Glutamatergic neuron (in vitro differentiated cells): ENCODE results near the gene SPINK14. TPM values are rescaled to one million over a fixed set of nuclear protein-coding genes. Genes with fewer than 3 reads are reported as not detected.

Source experiments
- DNase-seq: peaks from one replicate; pipeline ENCODE4 v3.0.0; 2022
- H3K27ac Mint-ChIP-seq: one replicate; pipeline ENCODE4 v1.8.0; 2020; ENCODE audit warnings: mild to moderate bottlenecking, mixed read lengths, inconsistent platforms; ENCODE audit not compliant: unreplicated experiment
- H3K27me3 Mint-ChIP-seq: one replicate; pipeline ENCODE4 v1.8.0; 2020; ENCODE audit warnings: mild to moderate bottlenecking, moderate library complexity, mixed read lengths, inconsistent platforms; ENCODE audit not compliant: unreplicated experiment
- H3K36me3 Mint-ChIP-seq: one replicate; pipeline ENCODE4 v1.8.0; 2020; ENCODE audit warnings: mild to moderate bottlenecking, mixed read lengths, inconsistent platforms; ENCODE audit not compliant: unreplicated experiment
- H3K4me1 Mint-ChIP-seq: one replicate; pipeline ENCODE4 v1.8.0; 2020; ENCODE audit warnings: mild to moderate bottlenecking, low read depth, mixed read lengths, inconsistent platforms; ENCODE audit not compliant: unreplicated experiment
- H3K4me3 Mint-ChIP-seq: one replicate; pipeline ENCODE4 v1.8.0; 2020; ENCODE audit warnings: mild to moderate bottlenecking, mixed read lengths, inconsistent platforms; ENCODE audit not compliant: unreplicated experiment
- H3K9me3 Mint-ChIP-seq: one replicate; pipeline ENCODE4 v1.8.0; 2020; ENCODE audit warnings: mild to moderate bottlenecking, moderate library complexity, mixed read lengths, inconsistent platforms; ENCODE audit not compliant: unreplicated experiment
- long read RNA-seq: library from polyadenylated mRNA; unstranded; transcript quantifications from one replicate; pipeline ENCODE4 v2.0.0, GENCODE V29; 2020; ENCODE audit not compliant: unreplicated experiment
- total RNA-seq: library from RNA; stranded (reverse); fragmentation: NEBNext Ultra II Directional; extraction: Animal tissue kit (Norgen Biotek cat#: 25700); gene quantifications from one replicate; pipeline ENCODE4 v1.2.1, GENCODE V29; 2021; ENCODE audit not compliant: unreplicated experiment
- TF ChIP-seq, protein P1 (sequence below): fragments of 200-600 bp; sonication (generic); IDR thresholded peaks from one replicate; pipeline ENCODE4 v1.5.0; 2021; ENCODE audit not compliant: partially characterized antibody, unreplicated experiment

The SPINK14 gene, protein sequence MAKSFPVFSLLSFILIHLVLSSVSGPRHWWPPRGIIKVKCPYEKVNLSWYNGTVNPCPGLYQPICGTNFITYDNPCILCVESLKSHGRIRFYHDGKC
- total RNA-seq, result not detected
- long read RNA-seq, result 0 reads

DNA sequence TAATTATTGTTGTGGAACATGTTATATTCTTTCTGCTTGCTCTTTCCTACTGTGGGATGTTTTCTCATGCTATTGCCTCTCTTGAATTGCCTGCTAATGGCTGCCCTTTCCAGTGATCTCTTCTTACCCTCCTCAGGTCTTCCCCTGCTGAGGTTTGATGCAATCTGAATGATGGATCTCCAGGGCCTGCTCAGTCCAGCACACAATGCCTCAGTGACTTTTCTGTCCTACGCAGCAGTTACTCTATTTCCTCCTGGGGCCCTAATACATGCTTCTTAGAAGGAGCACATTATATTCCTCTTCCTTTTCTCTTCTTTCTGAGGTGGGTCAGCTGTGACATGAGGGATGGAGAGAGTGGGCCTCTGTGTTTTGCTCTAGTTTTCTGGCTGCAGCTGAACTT is at the start of gene SPINK14:
Gene SPINK14 (plus strand): TSS at position 301 of the 400 bp plus-strand sequence. CDS start 1,187 bp downstream, outside the sequence.
- Mint-ChIP-seq H3K27me3 (no peaks in the 10 kb centered on the region), H3K4me3 (no peak within 1 kb of the TSS), H3K4me1 (no peaks in the 10 kb centered on the region), H3K9me3 (no peaks in the 10 kb centered on the region), H3K27ac (no peak within 1 kb of the TSS), H3K36me3 (no peaks in the 10 kb centered on the region)
- TF ChIP-seq, protein P1, sequence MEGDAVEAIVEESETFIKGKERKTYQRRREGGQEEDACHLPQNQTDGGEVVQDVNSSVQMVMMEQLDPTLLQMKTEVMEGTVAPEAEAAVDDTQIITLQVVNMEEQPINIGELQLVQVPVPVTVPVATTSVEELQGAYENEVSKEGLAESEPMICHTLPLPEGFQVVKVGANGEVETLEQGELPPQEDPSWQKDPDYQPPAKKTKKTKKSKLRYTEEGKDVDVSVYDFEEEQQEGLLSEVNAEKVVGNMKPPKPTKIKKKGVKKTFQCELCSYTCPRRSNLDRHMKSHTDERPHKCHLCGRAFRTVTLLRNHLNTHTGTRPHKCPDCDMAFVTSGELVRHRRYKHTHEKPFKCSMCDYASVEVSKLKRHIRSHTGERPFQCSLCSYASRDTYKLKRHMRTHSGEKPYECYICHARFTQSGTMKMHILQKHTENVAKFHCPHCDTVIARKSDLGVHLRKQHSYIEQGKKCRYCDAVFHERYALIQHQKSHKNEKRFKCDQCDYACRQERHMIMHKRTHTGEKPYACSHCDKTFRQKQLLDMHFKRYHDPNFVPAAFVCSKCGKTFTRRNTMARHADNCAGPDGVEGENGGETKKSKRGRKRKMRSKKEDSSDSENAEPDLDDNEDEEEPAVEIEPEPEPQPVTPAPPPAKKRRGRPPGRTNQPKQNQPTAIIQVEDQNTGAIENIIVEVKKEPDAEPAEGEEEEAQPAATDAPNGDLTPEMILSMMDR, result no peak
- no peak for DNase-seq

DNA sequence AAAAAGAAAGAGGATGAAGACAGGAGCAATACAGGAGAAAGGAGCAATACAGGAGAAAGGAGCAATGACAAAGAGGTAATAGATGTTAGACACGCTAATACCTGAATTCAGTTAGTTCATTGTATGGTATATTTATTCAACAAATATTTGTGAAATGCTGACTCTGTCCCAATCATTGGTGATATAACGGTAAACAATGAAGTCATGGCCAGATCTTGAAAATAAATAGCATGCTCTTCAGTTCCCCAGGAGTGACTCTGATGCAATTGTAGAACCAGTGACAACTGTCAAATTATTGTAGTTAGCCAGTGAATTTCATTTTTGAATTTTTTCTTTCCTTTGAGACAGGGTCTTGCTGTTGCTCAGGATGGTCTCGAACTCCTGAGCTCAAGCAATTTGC is 48.0 kb upstream of the SPINK14 start:
- Mint-ChIP-seq H3K4me3 (no peak overlapping the region), H3K36me3 (no peaks in the 10 kb centered on the region), H3K9me3 (no peaks in the 10 kb centered on the region), H3K4me1 (peaks cover 4% of the 10 kb centered on the region), H3K27ac (no peak overlapping the region), H3K27me3 (no peaks in the 10 kb centered on the region)
- TF ChIP-seq, protein P1, result no peak
- no peak for DNase-seq

DNA sequence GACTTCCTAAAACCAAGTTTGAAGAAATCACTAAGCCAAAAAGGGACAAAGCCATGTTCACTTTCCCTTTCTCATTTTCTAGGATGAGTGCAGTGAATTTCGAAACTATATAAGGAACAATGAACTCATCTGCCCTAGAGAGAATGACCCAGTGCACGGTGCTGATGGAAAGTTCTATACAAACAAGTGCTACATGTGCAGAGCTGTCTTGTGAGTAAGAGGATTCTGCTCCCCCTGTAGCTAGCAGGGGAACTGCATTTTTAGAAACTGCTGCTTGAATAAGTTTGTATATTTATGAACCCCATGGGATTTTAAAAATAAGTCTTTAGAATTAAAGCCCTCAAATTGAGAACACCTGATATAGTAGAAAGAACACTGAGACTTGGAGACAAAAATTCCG is 42.7 kb upstream of the SPINK14 start:
- Mint-ChIP-seq H3K27me3 (no peaks in the 10 kb centered on the region), H3K36me3 (no peaks in the 10 kb centered on the region), H3K4me1 (no peaks in the 10 kb centered on the region), H3K9me3 (no peaks in the 10 kb centered on the region), H3K4me3 (no peak overlapping the region), H3K27ac (no peak overlapping the region)
- TF ChIP-seq, protein P1, result no peak
- DNase-seq, result no peak

DNA sequence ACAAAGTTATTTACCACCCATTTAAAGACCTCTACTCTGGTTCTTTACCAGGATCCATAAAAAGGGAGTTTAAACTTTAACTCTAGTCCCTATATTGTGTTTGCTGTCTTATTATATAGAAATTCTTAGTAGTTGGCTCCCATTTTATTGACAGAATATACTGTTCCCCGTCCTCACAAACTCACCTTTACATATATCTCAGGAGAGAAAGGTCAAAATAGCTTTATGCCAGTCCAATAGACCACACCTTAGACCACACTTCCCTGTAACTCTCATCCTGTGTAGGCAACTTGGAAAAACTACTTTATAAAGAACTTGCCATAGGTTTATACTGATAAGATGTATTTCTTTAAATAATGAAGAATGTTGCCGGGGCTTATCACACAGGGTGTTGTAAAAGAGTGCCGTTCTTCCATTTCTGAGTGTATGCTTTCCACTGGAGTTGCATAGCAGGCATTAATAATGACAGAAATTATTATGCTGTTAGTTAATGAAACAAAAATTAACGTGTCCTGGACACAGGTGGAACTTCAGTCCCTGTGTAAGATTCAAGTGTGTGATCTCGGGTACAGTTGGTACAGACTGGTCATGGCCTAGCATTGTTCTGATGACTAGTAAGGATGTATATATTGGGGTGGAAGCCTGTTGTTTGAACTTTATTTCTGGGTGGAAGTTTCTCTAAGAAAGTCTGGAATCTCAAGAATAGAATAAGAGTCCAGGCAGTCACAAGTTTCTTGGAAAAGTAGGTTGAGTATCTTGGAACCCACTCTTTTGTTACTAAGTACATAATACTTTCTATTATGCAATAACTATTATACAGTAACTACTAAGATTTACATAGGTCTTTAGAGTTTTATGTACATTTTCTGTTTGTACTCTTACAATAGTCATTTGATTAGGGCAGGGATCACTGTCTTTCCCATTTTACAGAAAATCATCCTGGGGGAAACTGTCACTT is 33.0 kb upstream of the SPINK14 start:
- no peak overlapping the region for H3K27ac Mint-ChIP-seq
- TF ChIP-seq, protein P1, result no peak
- H3K4me1 Mint-ChIP-seq, result no peaks in the 10 kb centered on the region
- no peak for DNase-seq
- no peaks in the 10 kb centered on the region for H3K9me3 Mint-ChIP-seq
- H3K4me3 Mint-ChIP-seq, result no peak overlapping the region
- no peaks in the 10 kb centered on the region for H3K27me3 Mint-ChIP-seq
- H3K36me3 Mint-ChIP-seq, result no peaks in the 10 kb centered on the region

DNA sequence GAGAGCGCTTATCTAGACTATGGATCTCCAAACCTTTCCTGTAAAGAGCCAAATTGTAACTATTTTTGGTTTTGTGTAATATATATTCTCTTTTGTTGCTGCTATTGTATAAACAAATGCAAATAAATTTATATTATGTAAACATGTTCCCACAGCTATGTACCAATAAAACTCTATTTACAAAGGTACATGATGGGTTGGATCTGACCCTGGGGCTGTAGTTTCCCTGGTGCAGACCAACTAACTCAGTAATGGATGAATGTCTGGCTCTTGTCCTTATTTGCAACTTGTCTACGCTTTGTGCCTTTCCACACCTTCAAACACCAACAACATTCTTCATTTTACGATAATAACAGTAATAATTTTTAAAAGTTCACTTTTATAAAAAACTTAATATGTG is 27.5 kb upstream of the SPINK14 start:
- Mint-ChIP-seq H3K4me1 (no peaks in the 10 kb centered on the region), H3K27ac (no peak overlapping the region), H3K4me3 (no peak overlapping the region), H3K27me3 (no peaks in the 10 kb centered on the region), H3K9me3 (no peaks in the 10 kb centered on the region), H3K36me3 (no peaks in the 10 kb centered on the region)
- no peak for DNase-seq
- TF ChIP-seq, protein P1, result no peak
